Neuronal stem cell (in vitro differentiated cells): Measurements from ENCODE around the gene TMCC1.

Experiments
- DNase-seq: peaks from one replicate; pipeline ENCODE4 v3.0.0-alpha.2; 2013; ENCODE audit warnings: low spot score
- H2AFZ ChIP-seq: one replicate; pipeline ENCODE4 v1.6.1; 2013; ENCODE audit warnings: mild to moderate bottlenecking, low read length, inconsistent platforms
- H2AK5ac ChIP-seq: 2 replicates; pipeline ENCODE4 v1.6.1; 2013; ENCODE audit warnings: low read depth, mild to moderate bottlenecking, inconsistent platforms, low read length, moderate library complexity, mixed read lengths
- H2BK120ac ChIP-seq: 2 replicates; pipeline ENCODE4 v1.6.1; 2013; ENCODE audit warnings: low read depth, mild to moderate bottlenecking, inconsistent platforms, low read length, moderate library complexity, mixed read lengths
- H2BK12ac ChIP-seq: one replicate; pipeline ENCODE4 v1.6.1; 2013; ENCODE audit warnings: low read length, inconsistent platforms
- H2BK15ac ChIP-seq: 2 replicates; pipeline ENCODE4 v1.6.1; 2013; ENCODE audit warnings: mild to moderate bottlenecking, low read length, inconsistent platforms, mixed read lengths
- H2BK5ac ChIP-seq: one replicate; pipeline ENCODE4 v1.6.1; 2013; ENCODE audit warnings: inconsistent platforms, mild to moderate bottlenecking, low read length, moderate library complexity
- H3K14ac ChIP-seq: one replicate; pipeline ENCODE4 v1.6.1; 2013; ENCODE audit warnings: low read length, inconsistent platforms
- H3K18ac ChIP-seq: 2 replicates; pipeline ENCODE4 v1.6.1; 2013; ENCODE audit warnings: low read length, inconsistent platforms
- H3K23ac ChIP-seq: 2 replicates; pipeline ENCODE4 v1.6.1; 2013; ENCODE audit warnings: low read depth, mild to moderate bottlenecking, mixed read lengths, low read length, inconsistent platforms; ENCODE audit not compliant: poor library complexity
- H3K27ac ChIP-seq: replicated peaks from 3 replicates; pipeline ENCODE4 v1.5.1; 2013; ENCODE audit warnings: low read length, inconsistent platforms
- H3K27me3 ChIP-seq, 3 experiments: 2 replicates each; pipeline ENCODE4 v1.6.1; 2013; ENCODE audit warnings: low read length in 3 of 3, mild to moderate bottlenecking in 2 of 3, inconsistent platforms in 1 of 3, low read depth in 1 of 3, mixed read lengths in 1 of 3, moderate library complexity in 1 of 3; ENCODE audit not compliant: control insufficient read depth in 3 of 3, insufficient read depth in 3 of 3
- H3K36me3 ChIP-seq, 2 donors: replicated peaks in 1 of 2; 2 replicates each; pipeline ENCODE4 v1.6.1; 2013; ENCODE audit warnings: low read length in 2 of 2; ENCODE audit not compliant: control insufficient read depth in 2 of 2, insufficient read depth in 2 of 2
- H3K4ac ChIP-seq: 2 replicates; pipeline ENCODE4 v1.6.1; 2013; ENCODE audit warnings: inconsistent platforms, mild to moderate bottlenecking, low read length, moderate library complexity
- H3K4me1 ChIP-seq, 2 donors: 1 replicate in 1 of 2; 2 replicates in 1 of 2; pipeline ENCODE4 v1.6.1; 2013; ENCODE audit warnings: low read length in 2 of 2, low read depth in 1 of 2; ENCODE audit not compliant: control insufficient read depth in 2 of 2, insufficient read depth in 1 of 2
- H3K4me2 ChIP-seq: one replicate; pipeline ENCODE4 v1.6.1; 2013; ENCODE audit warnings: mild to moderate bottlenecking, low read length, inconsistent platforms; ENCODE audit not compliant: insufficient read depth, poor library complexity, severe bottlenecking
- H3K4me3 ChIP-seq, 2 donors: 2 replicates each; pipeline ENCODE4 v1.5.1; 2013; ENCODE audit warnings: low read length in 2 of 2, mild to moderate bottlenecking in 2 of 2, inconsistent platforms in 1 of 2, moderate library complexity in 1 of 2
- H3K79me1 ChIP-seq: one replicate; pipeline ENCODE4 v1.6.1; 2013; ENCODE audit warnings: low read depth, mild to moderate bottlenecking, inconsistent platforms, low read length, moderate library complexity
- H3K9ac ChIP-seq: one replicate; pipeline ENCODE4 v1.6.1; 2013; ENCODE audit warnings: mild to moderate bottlenecking, low read depth, low read length, inconsistent platforms; ENCODE audit not compliant: poor library complexity
- H3K9me3 ChIP-seq, 2 donors: replicated peaks in 1 of 2; 2 replicates each; pipeline versions ENCODE3 to v1.6.1; 2013; ENCODE audit warnings: low read length in 2 of 2, mild to moderate bottlenecking in 2 of 2, inconsistent platforms in 1 of 2, low read depth in 1 of 2, mixed read lengths in 1 of 2, moderate library complexity in 1 of 2; ENCODE audit not compliant: control insufficient read depth in 2 of 2, insufficient read depth in 1 of 2
- H4K8ac ChIP-seq: one replicate; pipeline ENCODE4 v1.6.1; 2013; ENCODE audit warnings: low read depth, mild to moderate bottlenecking, inconsistent platforms, low read length, moderate library complexity
- H4K91ac ChIP-seq: one replicate; pipeline ENCODE4 v1.6.1; 2013; ENCODE audit warnings: low read length, low read depth, mild to moderate bottlenecking, inconsistent platforms; ENCODE audit not compliant: poor library complexity
- whole genome bisulfite sequencing, 2 donors: extraction: QIAGEN DNeasy Blood & Tissue Kit; methylation state at CpG; one replicate each; pipeline ENCODE4 v1.1.7; 2013; ENCODE audit warnings: missing lambda C conversion rate in 2 of 2, mixed read lengths in 1 of 2; ENCODE audit not compliant: insufficient read length in 2 of 2, insufficient replicate concordance in 1 of 2; ENCODE audit errors: extremely low coverage in 2 of 2; 5-methylcytosine and 5-hydroxymethylcytosine counted together

The TMCC1 gene

GRCh38 chr3:129688271-129688895, 205.1 kb downstream of the TMCC1 start:
- Histone ChIP-seq H2BK15ac (no peak overlapping the region), H3K9ac (no peak overlapping the region), H2AK5ac (no peak overlapping the region), H3K4me3 (peak overlapping the region; percentile 0 to 51), H3K79me1 (peaks cover 2% of the 10 kb centered on the region), H3K4me1 (peaks cover 10 to 31% of the 10 kb centered on the region in 2 donors), H3K23ac (no peak overlapping the region), H3K4ac (no peak overlapping the region), H2BK12ac (no peak overlapping the region), H3K9me3 (peaks cover 0 to 6% of the 10 kb centered on the region in 2 donors), H3K14ac (no peak overlapping the region), H3K36me3 (no peaks in the 10 kb centered on the region), H3K27ac (peak overlapping the region; percentile 58), H2BK5ac (no peak overlapping the region), H3K4me2 (peak overlapping the region; percentile 48), H4K8ac (no peak overlapping the region), H2BK120ac (no peak overlapping the region), H3K27me3 (no peaks in the 10 kb centered on the region), H2AFZ (peak overlapping the region; percentile 13), H3K18ac (no peak overlapping the region), H4K91ac (no peak overlapping the region)
- DNase-seq = peak; percentile 72
- WGBS, 2 donors = no CpG with 5 or more reads among the region's 11 CpGs

GRCh38 chr3:129687586-129688125, 205.9 kb downstream of the TMCC1 start:
- H3K27ac ChIP-seq = no peak overlapping the region
- peak overlapping the region in 1 of 2 donors; percentile 51 for H3K4me3 ChIP-seq
- H3K79me1 ChIP-seq = peaks cover 2% of the 10 kb centered on the region
- peaks cover 10 to 31% of the 10 kb centered on the region in 2 donors for H3K4me1 ChIP-seq
- H3K4ac ChIP-seq = no peak overlapping the region
- no peak overlapping the region for H4K91ac ChIP-seq
- no peak overlapping the region for H4K8ac ChIP-seq
- H3K36me3 ChIP-seq = no peaks in the 10 kb centered on the region
- no CpG with 5 or more reads among the region's 2 CpGs for WGBS, 2 donors
- H3K9me3 ChIP-seq = peaks cover 0 to 6% of the 10 kb centered on the region in 2 donors
- no peak overlapping the region for H2BK120ac ChIP-seq
- no peak overlapping the region for H3K14ac ChIP-seq
- H3K27me3 ChIP-seq = no peaks in the 10 kb centered on the region
- no peak overlapping the region for H3K9ac ChIP-seq
- no peak overlapping the region for H2BK12ac ChIP-seq
- no peak overlapping the region for H2BK5ac ChIP-seq
- no peak overlapping the region for H3K23ac ChIP-seq
- H2AK5ac ChIP-seq = no peak overlapping the region
- H2BK15ac ChIP-seq = no peak overlapping the region
- H3K18ac ChIP-seq = no peak overlapping the region
- H3K4me2 ChIP-seq = no peak overlapping the region
- no peak overlapping the region for H2AFZ ChIP-seq
- no peak for DNase-seq

GRCh38 chr3:129686941-129687340, 206.6 kb downstream of the TMCC1 start:
- H3K27me3 ChIP-seq = no peaks in the 10 kb centered on the region
- no peak overlapping the region for H2BK15ac ChIP-seq
- H2AK5ac ChIP-seq = no peak overlapping the region
- H2AFZ ChIP-seq = no peak overlapping the region
- H3K23ac ChIP-seq = no peak overlapping the region
- WGBS, 2 donors = no CpG with 5 or more reads among the region's 2 CpGs
- no peak overlapping the region for H3K27ac ChIP-seq
- peaks cover 10 to 31% of the 10 kb centered on the region in 2 donors for H3K4me1 ChIP-seq
- no peak overlapping the region for H3K18ac ChIP-seq
- H4K8ac ChIP-seq = no peak overlapping the region
- H4K91ac ChIP-seq = no peak overlapping the region
- H2BK12ac ChIP-seq = no peak overlapping the region
- H3K4me3 ChIP-seq = peak overlapping the region in 1 of 2 donors; percentile 51
- H2BK120ac ChIP-seq = no peak overlapping the region
- H3K14ac ChIP-seq = no peak overlapping the region
- H3K9ac ChIP-seq = no peak overlapping the region
- H3K36me3 ChIP-seq = no peaks in the 10 kb centered on the region
- no peak for DNase-seq
- peaks cover 2% of the 10 kb centered on the region for H3K79me1 ChIP-seq
- H3K4ac ChIP-seq = no peak overlapping the region
- no peak overlapping the region for H3K4me2 ChIP-seq
- H2BK5ac ChIP-seq = no peak overlapping the region
- H3K9me3 ChIP-seq = peaks cover 0 to 6% of the 10 kb centered on the region in 2 donors

- Histone ChIP-seq H3K36me3 (peaks cover 0 to 5% of the 10 kb centered on the region in 2 donors), H2BK12ac (no peak overlapping the region), H2BK120ac (no peak overlapping the region), H3K14ac (no peak overlapping the region), H3K4me2 (no peak overlapping the region), H3K4me3 (no peak overlapping the region), H3K4ac (no peak overlapping the region), H2AK5ac (no peak overlapping the region), H3K9me3 (peaks cover 0 to 6% of the 10 kb centered on the region in 2 donors), H2BK15ac (no peak overlapping the region), H3K79me1 (peaks cover 2% of the 10 kb centered on the region), H4K91ac (no peak overlapping the region), H2BK5ac (no peak overlapping the region), H3K9ac (no peak overlapping the region), H3K27me3 (no peaks in the 10 kb centered on the region), H4K8ac (no peak overlapping the region), H2AFZ (no peak overlapping the region), H3K18ac (no peak overlapping the region), H3K4me1 (peaks cover 9 to 15% of the 10 kb centered on the region in 2 donors), H3K23ac (no peak overlapping the region), H3K27ac (no peak overlapping the region)
- no peak for DNase-seq
- no CpG with 5 or more reads among the region's 3 CpGs for WGBS, 2 donors
These were observed 209.2 kb downstream of the TMCC1 start for GRCh38 chr3:129684270-129684669.
